ENCODE measurements around the gene ADCY7.

The ADCY7 gene

DNA sequence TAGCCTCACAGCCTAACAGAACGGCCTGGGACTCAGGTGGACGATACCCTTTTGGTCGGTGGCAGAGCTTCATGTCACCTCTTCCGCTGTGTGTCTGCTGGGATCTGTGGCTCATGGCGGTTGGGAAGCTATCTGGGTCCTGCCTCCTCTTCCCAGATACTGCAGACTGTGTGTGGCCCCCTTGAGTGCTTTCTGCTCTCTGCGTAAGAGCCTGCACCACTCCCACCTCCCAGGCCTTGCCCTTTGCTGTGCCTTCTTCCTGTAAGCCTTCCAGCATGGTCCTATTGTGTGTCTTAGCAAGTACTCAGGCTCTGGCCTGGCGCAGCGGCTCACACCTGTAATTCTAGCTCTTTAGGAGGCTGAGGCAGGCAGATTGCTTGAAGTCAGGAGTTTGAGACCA is 17.5 kb upstream of the ADCY7 start:
- DNase-seq: no peak

GRCh38 chr16:50251375-50252081 is 14.8 kb upstream of the ADCY7 start:
- DNase-seq: peak; percentile 84

GRCh38 chr16:50252082-50252611 is 14.2 kb upstream of the ADCY7 start:
- DNase-seq: no peak

GRCh38 chr16:50252874-50253513 is 13.4 kb upstream of the ADCY7 start:
- DNase-seq: no peak

DNA sequence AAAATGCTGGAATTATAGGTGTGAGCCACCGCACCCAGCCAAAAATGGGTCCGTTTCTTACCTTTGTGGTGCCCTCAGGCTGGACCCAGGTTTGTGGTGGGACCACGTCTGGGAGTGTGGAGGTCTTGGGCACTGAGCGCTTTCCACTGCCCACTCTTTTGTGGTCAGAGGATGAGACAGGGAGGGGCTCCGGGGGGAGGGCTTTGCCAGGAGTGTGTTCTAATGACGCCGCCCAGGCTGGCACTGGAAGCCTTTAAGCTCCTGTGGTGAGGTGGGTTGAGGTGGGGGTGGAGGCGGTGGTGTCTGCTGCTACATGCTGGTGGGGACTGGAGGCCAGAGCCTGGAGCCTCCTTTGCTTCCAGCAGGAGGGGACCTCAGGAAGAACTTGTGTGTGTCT is 12.8 kb upstream of the ADCY7 start:
- no peak for DNase-seq

DNA sequence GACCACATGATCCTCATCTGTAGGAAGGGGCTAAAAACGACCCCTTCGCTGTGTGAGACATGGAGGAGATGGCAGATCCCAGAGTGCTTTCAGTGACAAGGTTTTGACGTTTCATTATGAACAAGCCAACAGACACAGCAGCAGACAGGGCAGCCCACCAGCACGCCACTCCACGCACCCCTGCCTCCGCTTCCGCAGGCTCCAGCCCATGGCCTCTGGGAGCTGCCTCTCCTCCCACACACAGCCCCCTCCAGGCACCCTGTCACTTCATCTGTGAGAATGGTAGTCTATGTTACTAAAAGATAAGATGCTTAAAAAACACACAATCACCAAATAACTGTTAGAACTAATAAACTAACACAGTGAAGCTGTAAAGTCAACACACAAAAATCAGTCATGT is 12.3 kb upstream of the ADCY7 start:
- DNase-seq: no peak

DNA sequence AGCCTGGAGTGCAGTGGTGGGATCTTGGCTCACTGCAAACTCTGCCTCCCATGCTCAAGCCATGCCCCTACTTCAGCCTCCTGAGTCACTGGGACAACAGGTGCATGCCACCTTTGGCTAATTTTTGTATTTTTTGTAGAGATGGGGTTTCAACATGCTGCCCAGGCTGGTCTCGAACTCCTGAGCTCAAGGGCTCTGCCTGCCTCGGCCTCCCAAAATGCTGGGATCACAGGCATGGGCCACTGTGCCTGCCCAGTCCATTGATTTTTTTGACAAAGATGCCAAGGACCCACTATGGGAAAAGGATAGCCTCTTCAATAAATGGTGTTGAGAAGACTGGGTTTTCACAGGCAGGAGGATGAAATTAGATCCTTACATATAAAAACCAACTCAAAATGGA is 10.8 kb upstream of the ADCY7 start:
- no peak for DNase-seq

DNA sequence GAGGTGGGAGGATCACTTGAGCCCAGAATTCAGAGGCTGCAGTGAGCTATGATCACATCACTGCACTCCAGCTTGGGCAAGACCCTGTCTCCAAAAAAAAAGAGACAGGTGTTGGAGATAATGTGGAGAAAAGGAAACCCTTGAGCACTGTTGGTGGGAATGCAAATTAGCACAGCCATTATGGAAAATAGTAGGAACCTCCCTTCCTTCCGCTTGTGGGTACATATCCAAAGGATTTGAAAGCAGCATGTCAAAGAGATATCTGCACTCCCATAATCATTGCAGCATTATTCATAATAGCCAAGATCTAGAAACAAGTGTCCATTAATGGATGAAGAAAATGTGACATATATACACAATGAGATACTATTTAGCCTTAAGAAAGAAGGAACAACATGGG is 9.7 kb upstream of the ADCY7 start:
- no peak for DNase-seq

- DNase-seq: no peak
Observed at GRCh38 chr16:50257876-50258275, 8.5 kb upstream of the ADCY7 start.

GRCh38 chr16:50259334-50260205 is 6.8 kb upstream of the ADCY7 start:
- DNase-seq: peak; percentile 42

DNA sequence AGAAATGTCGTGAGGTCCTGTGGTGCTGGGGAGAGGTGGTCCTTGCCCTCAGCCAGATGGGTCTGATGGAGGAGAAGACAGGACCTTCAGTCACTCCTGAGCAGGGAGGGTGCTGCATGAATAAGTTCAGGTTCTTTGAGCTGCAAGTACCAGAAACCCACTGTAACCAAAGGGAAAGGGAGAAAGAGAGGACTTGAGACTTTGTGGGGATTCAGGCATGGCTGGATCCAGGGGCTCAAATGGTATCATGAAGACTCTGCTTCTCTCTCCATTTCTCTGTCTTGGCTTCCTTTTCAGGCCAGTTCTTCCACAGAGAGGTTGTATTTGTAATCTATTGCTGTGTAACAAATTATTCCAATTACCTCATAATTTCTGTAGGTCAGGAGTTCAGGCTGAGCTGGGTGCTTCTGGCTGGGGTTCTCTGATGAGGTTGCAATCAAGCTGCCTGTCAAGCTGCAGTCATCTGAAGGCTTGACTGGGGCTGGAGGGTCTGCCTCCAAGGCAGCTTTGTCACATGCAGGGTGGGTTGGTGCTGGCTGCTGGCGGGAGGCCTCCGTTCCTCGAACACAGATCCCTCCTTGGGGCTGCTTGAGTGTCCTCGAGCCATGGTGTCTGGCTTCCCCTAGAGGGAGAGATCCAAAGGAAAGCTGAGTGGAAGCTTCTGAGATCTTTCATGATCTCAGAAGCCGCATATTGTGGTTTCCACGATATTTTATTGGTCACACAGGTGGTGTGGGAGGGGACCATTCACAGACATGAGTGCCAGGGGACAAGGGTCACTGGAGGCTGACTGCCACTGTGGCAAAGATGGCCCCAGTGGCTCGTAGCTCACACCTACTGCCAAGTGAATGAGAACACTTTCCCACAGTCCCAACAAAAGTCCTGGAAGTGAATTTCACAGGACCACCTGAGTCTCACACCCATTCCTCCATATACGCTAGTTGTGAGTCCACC is 5.9 kb upstream of the ADCY7 start:
- DNase-seq: no peak

- no peak for DNase-seq
Observed at GRCh38 chr16:50261160-50261706, 5.1 kb upstream of the ADCY7 start.

GRCh38 chr16:50261707-50262235 is 4.6 kb upstream of the ADCY7 start:
- no peak for DNase-seq

DNA sequence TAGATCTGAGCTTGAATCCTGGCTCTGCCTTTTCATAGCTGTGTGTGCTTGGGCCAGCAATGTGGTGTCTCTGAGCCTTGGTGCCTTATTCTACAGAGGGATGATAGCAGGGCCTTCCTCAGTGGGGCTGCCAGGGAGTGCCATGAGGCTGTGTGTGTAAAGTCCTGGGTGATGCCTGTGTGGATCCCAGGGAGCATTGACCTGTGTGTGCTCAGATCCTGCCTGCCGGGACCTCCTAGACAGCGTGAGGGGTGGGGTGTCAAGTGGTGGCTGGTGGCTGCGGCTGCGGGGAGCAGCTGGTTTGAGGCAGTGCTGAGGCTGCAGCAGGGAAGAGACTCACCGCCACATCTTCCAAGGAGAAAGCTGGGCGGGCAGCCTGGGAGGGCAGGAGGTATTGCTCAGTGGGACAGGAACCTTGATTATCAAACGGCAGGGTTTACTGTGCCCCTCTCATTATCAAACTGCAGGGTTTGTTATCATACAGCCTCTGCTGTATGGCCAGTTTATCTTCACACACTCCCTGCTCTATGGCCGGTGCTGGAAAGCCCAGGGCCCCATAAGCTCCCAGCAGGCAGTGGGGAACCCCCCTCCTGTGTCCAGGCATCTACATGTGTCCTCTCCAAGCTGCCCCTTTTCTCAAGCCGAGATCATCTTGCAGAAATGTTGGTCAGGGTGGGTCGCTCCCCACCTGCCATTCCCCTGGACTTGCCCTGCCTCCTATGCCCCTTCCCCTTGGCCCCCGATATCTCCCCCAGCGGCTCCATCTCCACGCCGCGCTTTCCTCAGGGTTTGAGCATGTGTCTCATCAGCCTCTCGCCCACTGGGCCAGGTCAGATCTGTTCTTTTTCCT is 3.1 kb upstream of the ADCY7 start:
- DNase-seq: no peak

DNA sequence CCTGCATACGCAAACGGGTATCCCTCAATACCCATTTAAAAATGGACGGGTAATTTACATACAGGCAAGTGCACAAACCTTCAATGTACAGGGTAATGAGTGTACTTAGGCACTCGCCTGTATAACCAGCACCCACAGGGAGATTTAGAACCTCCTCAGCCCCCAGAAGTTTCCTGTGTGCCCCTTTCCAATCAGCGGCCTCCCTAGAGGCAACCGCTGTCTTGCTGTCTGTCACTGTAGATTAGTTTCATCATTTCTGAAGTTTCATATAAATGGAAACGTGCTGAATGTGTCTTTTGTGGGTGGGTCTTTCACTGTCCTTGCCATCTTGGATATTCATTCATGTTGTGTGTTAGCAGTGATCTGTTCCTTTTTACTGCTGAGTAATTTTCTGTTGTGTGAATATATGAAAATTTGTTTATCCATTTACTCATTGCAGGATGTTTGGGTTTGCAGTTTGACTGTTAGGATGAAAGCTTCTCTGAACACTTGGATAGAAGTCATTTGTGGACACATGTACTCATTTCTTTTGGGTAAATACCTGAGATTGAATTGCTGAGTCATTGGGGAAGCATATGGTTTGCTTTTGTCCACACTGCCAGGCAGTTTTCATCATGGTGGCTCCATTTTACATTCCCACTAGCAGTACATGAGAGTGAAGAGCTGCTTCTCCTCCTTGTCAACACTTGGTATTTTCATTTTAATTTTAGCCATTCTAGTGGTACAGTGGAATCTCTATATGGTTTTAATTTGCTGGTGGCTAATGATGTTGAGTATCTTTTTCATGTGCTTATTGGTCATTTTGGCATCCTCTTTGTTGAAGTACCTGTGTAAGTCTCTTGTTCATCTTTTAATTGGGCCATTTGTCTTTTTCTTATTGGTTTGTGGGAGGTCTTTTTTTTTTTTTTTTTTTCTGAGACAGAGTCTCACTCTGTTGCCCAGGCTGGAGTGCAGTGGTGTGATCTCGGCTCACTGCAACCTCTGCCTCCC is 2.1 kb upstream of the ADCY7 start:
- DNase-seq: peak; percentile 49

DNA sequence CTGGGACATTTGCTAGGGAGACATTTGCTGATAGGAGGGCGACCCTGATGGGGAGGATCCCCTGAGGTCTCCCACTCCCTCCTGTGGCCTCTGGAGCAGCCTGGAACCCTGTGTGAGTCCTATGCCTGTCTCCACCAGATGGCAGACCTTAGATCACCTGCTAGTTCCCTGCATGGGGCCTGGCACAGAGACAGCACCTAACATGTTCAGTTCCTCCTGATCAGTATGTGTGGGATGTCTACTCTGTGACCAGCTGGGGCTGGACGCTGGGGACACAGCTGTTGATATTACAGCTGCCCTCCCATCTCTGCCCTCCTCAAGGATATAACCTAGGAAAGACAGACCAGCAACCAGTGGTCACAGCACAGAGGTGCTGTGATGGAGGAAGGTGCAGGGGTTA is 1.1 kb upstream of the ADCY7 start:
- DNase-seq: no peak

- DNase-seq: no peak
Observed at GRCh38 chr16:50265716-50266336, 525 bp upstream of the ADCY7 start.

GRCh38 chr16:50267151-50267631 is 840 bp downstream of the ADCY7 start:
- no peak for DNase-seq

GRCh38 chr16:50267651-50268050 is 1.3 kb downstream of the ADCY7 start:
- DNase-seq: no peak
